K562 (cell line): ENCODE results near the gene ZNF772.
A peak's percentile ranks its signal among the peaks of the same experiment; 100 is the strongest.
"Not testable (repeated sequence)": the region's sequence is repeated elsewhere in the genome, so short reads cannot be mapped to it uniquely, and the experiment has no call there.

ENCODE experiments used
- CXXC5 ChIP-seq: fragments of 250-450 bp; sonication (Bioruptor Pico); IDR thresholded peaks from 2 replicates; pipeline ENCODE4 v1.8.0; 2022; ENCODE audit warnings: inconsistent platforms, mild to moderate bottlenecking, moderate library complexity
- GABPB1 ChIP-seq: sonication (generic); formaldehyde crosslinking; IDR thresholded peaks from 2 replicates; pipeline ENCODE4 v1.8.0; 2022; ENCODE audit warnings: mild to moderate bottlenecking, missing genetic modification reagents
- POLR2AphosphoS2 ChIP-seq: IDR thresholded peaks from 2 replicates; pipeline ENCODE4 v1.6.1; 2012; ENCODE audit warnings: low read length, improper control_type of control experiment
- POLR2G ChIP-seq: fragments of 200-400 bp; formaldehyde crosslinking; IDR thresholded peaks from 2 replicates; pipeline ENCODE4 v1.6.1; 2017; ENCODE audit warnings: low read depth, mild to moderate bottlenecking, antibody characterized with exemption, low read length, moderate library complexity
- SIX5 ChIP-seq, 2 experiments: IDR thresholded peaks; 2 replicates each; pipeline ENCODE4 v1.6.1; 2011; ENCODE audit warnings: low read length in 2 of 2, borderline replicate concordance in 1 of 2, low read depth in 1 of 2, mild to moderate bottlenecking in 1 of 2, moderate library complexity in 1 of 2; ENCODE audit not compliant: insufficient read depth in 1 of 2
- SP1 ChIP-seq: sonication (generic); formaldehyde crosslinking; IDR thresholded peaks from 2 replicates; pipeline ENCODE4 v1.8.1; 2022; ENCODE audit warnings: mild to moderate bottlenecking, missing genetic modification reagents
- TAF7 ChIP-seq: fragments of 450-650 bp; IDR thresholded peaks from 2 replicates; pipeline ENCODE4 v1.6.1; 2016; ENCODE audit warnings: missing genetic modification characterization, missing compliant biosample characterization
- USF2 ChIP-seq: sonication (generic); formaldehyde crosslinking; IDR thresholded peaks from 2 replicates; pipeline ENCODE4 v1.5.0; 2020; ENCODE audit warnings: missing genetic modification reagents
- ZBTB33 ChIP-seq: sonication (generic); formaldehyde crosslinking; IDR thresholded peaks from 2 replicates; pipeline ENCODE4 v1.8.1; 2023; ENCODE audit warnings: mild to moderate bottlenecking, missing genetic modification reagents
- ZNF282 ChIP-seq: sonication (generic); formaldehyde crosslinking; IDR thresholded peaks from 2 replicates; pipeline ENCODE4 v1.8.1; 2023; ENCODE audit warnings: missing genetic modification reagents
- ZNF512 ChIP-seq: IDR thresholded peaks from 2 replicates; pipeline ENCODE4 v1.6.1; 2016; ENCODE audit warnings: missing genetic modification characterization, missing compliant biosample characterization

- TF ChIP-seq ZBTB33 (CRISPR knock-in tag); ZNF512 (tag); USF2 (CRISPR knock-in tag); POLR2AphosphoS2; TAF7; SP1 (CRISPR knock-in tag); ZNF282: not testable (repeated sequence)
- TF ChIP-seq GABPB1 (CRISPR knock-in tag) (peak; percentile 90), CXXC5 (CRISPR knock-in tag) (peak; percentile 99), POLR2G (peak; percentile 49; the same call in 1 of the 2 replicates), SIX5 (IDR thresholded peaks at IDR 0.05; ENCODE audit: borderline replicate concordance in 1 of 2, insufficient read depth in 1 of 2, low read depth in 1 of 2, low read length in 2 of 2) (peak; percentile 78 to 79)
Measured at GRCh38 chr19:57487477-57488298, 10.3 kb upstream of the ZNF772 start, which contains the start of gene ZNF419.
